Esophagus squamous epithelium (tissue), 4 donors: ENCODE data around the gene STAT3.

Experiments
- CTCF ChIP-seq, 6 experiments: fragments of 450-650 bp in 4 of 6; fragments of 200-600 bp in 2 of 6; sonication (generic) in 2 of 6; IDR thresholded peaks; one replicate each; pipeline ENCODE4 v1.5.1; 2016 to 2019; ENCODE audit warnings: antibody characterized with exemption in 6 of 6, mild to moderate bottlenecking in 4 of 6, moderate library complexity in 4 of 6
- POLR2A ChIP-seq, 4 donors: fragments of 450-650 bp; IDR thresholded peaks; one replicate each; pipeline ENCODE4 v1.6.1; 2017; ENCODE audit warnings: antibody characterized with exemption in 4 of 4, mild to moderate bottlenecking in 4 of 4, moderate library complexity in 3 of 4

DNA sequence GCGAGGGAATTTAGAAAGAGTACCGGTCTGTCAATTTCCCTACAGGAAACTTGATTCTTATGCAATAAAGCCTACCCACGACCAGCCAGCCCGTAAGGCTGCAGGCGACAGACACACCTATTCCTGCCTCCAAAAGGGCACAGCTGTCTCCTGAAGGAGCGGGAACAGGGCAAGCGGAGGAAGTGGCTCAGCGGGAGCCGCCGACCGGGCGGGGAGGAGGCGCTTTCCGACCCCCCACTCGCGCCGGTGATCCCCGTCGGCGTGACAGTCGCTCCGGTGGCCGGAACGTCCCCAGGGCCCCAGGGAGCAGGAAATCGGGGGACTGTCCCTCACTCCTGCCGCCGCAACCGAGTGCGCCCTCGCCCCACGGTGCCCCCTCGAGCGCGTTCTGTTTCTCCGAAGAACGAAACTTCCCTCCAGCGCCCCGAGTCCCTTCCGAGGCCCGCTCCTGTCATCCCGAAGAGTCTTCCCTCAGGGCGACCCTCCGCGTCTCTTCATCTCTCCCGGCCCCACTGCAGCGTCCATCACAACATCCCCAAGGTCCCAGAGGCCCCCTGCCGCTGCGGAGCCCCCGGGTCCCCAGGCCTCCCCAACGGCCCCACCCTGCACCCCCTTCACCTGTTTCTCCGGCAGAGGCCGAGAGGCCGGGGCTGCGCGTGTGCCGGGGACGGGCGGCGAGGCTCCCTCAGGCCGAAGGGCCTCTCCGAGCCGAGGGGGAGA is 421 bp downstream of the STAT3 start:
- no peak for TF ChIP-seq CTCF (IDR thresholded peaks at IDR 0.05)
- TF ChIP-seq POLR2A (IDR thresholded peaks at IDR 0.05) = peak in 2 of 4 donors; percentile 7 to 74
